ENCODE measurements around the gene TPCN2.

The TPCN2 gene

DNA sequence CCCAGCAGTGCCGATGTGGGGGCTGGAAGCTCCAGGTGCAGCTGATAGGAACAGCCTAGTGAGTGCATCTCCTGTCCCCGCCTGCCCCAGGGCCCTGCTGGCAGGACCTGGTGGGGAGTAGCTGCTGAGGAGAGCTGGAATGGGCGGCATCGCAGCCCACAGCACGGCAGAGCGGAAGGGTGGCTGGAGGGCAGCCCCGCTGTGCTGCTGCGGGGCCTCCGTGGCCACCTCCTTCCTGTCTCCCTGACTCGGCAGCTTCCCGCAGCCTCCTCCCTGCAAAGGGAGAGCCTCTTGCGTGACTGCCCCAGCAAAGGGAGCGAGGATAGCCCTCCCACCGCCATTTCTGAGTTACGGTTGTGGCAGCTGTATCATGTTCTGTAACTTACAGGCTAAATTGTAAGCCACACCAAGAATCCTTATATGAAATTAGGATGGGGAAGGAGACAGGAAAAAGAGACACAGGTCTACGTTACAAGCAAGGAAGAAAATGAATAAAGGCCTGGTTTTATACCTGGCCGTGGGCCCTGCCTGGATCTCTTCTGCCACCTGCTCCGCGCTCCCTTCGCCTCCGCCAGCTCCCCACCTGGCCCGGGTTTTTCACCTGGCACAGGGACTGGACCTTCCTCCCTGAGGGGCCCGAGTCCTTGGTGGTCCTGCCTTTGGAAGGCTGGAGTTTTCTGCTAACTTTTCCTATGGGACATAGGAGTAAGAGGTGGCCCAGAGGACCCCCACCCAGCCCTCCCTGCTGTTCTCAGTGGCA, 10.0 kb downstream of the TPCN2 start:
- DNase-seq = no peak

DNA sequence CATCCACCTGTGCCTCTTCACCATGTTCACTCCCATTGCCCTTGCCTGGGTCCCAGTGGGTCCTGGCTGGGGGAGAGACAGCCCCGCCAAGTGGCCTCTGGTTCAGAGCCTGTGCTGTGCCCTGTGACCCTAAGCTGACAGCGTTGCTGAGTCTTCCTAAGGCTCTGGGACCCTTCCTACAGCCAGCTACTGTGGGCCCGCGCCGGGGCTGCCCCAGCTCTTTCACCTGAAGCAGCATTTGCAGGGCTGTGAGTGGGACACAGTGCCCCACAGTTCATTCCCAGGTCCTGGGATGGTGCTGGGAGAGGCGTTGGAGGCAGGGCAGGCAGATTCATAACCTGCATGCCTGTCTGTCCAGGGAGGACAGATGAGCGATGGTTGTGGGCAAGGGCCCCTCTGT, 10.7 kb downstream of the TPCN2 start:
- DNase-seq = no peak

DNA sequence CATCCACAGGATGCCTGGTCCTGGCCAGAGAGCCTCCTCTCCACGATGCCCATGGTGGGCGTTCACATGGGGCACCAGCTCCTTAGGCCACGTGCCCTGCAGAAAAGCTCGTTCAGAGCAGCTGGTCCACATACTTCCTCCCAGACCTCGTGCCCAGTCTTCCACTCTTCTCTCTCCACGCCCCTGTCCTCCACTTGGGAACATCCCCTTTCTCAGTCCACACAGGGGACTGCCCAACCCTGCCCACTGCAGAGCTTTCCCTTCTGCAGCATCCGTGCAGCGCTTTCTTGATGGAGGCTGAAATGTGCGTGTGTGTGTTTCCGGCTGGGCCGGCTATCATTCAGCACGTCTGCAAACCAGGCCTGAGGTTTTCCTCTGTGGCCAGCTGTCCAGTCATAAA, 11.3 kb downstream of the TPCN2 start:
- DNase-seq = no peak

DNA sequence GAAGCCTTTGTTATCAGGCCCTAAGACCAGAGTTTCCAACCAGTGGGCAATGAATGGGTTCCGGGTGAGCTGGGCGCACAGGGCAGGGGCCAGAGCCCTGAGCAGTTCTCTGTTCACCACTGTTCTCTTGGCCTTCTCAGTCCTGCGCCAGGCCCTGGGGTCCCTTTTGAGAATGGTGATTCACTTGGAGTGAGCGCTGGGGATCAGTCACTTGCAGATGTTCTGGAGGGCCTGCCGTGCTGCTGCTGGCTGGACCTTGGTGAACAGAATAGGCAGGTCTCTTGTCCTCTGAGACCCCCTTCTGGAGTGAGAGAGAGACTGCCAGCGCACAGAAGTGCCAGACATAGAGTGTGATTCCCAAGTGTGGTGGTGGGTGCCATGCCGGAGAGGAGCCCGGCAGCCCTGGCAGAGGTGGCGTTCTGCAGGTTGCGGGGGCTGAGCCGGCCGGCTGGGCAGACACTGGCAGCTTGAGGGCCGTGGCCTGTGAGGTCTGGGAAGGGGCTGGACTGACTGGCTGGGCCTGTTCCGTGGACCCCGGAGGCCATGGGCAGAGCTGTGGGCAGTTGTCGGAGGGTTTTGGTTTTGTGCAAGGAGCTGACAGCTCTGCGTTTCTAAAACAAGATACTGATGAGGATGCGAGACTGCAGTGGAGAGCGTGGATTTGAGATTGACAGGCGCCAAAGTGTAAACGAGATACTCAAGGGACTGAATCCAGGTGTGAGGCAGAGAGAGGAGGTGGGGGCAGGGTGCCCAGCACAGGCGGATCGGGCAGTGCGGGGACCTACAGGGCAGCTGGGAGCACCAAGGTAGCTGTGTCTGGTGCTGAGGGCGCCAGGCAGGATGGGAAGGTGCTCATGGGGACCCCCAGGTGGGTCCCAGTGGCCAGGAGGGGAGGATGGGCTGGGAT, 12.3 kb downstream of the TPCN2 start:
- no peak for DNase-seq

DNA sequence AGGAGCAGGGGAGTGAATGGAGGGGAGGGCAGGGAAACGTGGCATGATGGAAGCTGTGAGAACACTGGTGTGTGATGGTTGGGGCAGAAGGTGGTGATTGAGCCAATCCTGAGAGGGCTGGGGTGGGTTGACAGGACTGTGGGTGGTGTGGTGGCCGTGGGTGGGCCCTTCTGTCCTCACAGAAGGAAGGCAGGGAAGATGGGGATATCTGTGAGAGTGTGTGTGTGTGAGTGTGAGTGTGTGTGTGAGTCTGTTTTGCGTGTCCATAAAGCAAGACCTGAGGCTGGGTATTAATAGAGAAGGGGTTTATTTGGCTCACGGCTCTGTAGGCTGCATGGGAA, 13.0 kb downstream of the TPCN2 start:
- no peak for DNase-seq

DNA sequence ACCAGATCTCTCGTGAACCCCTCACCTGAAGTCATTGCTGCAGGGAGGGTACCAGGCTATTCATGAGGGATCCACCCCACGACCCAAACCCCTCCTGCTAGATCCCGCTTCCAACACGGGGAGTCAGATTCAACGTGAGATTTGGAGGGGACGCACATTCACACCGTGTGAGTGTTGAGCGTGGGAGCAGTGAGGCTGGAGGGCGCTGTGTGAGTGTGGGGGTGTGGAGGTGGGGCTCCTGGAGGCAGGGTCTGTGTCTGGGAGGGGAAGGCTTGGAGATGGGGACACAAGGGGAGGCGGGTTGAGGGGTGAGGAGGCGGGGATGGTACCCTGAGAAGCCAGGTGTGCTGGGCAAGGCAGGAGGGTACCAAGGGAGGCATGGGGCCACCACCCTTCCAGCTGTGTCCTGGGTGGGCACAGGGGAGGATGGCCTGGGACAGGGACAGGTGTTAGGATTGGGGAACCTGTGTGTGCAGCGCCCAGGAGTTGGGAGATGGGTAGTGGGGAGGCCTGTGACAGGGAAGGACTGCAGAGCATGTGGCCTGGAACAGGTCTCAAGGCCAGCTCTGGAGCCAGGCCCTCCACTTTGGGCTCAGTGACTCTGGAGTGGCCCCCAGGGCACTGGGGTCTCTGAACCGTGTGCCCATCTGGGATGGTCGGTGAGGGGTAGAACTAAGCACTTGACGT, 13.6 kb downstream of the TPCN2 start:
- DNase-seq = no peak

DNA sequence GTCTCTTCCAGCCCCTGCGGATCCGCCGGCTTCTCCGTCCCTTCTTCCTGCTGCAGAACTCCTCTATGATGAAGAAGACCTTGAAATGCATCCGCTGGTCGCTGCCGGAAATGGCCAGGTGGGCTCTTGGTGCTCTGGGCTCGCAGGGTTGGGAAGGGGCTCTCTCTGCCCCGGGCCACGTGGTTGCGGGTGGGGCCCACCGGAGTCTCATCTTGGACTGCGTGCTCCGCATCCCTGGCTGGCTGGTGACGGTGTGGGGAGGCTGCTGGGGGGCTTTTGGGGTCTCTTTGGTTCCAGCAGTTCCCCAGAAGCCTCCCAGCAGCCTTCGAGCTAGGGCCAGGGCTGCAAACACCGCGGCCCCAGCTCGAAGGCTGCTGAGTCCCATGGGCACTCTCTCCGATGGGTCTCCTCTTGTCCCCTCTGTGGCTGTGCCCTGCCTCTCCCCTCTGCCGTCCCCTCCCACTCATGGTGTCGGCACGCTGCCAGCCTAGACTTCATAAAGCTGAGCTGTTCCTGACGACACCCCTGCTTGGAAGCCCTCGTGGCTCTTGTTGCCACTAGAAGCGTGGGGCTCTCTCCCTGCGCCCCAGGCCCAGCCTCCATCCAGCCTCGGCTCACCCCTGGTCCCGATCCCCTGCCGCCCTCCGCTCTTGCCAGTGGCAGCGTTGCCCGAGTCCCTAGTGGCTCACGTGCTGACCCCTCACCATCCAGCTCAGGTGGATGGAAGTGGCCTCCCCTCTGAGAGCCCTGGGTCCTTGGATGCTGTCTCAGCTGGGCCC, 14.3 kb downstream of the TPCN2 start:
- no peak for DNase-seq

DNA sequence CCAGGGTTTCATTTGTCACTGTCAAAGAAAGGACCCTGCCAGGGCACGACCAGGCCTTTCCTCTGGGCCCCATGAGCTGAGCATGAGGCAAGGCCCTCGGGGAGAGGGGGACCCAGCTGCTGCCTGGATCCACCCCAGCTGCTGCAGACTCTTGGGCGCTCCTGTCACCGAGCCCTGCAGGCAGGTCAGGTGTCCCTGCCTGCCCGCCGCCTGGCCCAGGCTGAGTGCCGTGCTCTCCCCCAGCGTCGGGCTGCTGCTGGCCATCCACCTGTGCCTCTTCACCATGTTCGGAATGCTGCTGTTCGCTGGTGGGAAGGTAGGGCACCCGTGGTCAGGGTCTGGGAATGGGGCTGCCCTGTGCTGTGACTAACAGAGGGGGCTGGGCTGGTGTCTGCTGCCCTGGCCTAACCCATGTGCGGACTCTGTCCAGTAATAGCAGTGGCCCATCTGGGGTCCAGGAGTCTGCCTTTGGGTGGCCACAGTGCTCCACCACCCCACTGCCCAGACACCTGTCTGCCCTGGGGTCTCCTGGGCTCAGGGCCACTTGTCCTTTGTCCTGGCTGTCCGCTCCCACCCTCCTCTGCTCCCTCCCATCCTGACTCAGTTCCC, 15.0 kb downstream of the TPCN2 start:
- DNase-seq = no peak

DNA sequence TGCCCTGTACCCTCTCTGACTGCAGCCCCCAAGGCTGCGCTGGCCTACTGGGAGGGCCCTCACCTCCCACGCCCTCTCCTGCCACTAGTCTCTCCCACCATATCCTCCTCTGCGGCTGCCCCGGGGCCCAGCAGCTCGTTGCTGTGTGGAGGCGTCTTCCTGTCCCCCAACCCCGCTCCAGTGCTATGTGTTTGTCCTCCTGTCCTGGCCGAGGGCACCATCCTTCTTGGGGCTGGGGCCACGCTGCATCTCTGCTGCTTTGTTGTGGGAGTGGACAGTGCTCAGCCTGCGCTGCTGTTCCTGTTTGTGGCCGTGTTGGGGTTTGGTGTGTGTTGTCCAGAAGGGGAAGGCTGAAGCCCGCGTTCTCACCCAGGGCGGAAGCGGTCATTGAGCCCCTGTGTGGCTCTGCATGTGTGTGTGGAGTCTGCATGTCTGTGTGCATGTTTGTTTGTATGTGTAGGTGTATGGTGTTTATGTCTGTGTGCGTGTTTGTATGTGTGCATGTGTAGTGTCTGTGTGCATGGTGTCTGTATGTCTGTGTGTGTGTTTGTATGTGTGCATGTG, 15.7 kb downstream of the TPCN2 start:
- DNase-seq = no peak

DNA sequence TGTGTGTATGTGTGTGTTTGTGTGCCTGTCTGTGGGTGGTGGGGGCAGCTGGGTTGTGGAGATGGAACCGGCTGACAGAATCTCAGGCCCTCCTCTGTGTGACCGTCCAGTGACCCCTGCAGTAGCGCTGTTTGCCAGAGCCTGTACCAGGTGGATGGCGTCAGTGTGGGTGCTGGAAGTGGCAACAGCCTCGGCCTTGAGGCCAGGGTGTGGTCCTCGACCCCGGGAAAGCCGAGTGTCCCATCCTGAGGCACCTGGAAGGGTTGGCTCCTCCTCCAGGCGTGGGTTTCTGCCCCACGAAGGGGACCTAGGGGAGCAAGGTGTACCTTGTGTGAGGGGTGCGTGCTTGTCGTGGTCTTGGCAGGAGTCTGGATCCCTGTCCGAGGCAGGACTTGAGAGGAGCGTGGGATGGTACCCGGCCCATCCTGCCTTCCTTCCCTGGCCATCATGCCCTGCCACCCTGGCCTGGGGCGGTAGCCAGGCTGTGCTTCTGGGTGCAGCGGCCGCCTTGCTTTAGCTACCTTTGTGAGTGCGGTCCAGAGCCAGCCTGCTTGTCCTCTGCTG, 16.5 kb downstream of the TPCN2 start:
- no peak for DNase-seq

DNA sequence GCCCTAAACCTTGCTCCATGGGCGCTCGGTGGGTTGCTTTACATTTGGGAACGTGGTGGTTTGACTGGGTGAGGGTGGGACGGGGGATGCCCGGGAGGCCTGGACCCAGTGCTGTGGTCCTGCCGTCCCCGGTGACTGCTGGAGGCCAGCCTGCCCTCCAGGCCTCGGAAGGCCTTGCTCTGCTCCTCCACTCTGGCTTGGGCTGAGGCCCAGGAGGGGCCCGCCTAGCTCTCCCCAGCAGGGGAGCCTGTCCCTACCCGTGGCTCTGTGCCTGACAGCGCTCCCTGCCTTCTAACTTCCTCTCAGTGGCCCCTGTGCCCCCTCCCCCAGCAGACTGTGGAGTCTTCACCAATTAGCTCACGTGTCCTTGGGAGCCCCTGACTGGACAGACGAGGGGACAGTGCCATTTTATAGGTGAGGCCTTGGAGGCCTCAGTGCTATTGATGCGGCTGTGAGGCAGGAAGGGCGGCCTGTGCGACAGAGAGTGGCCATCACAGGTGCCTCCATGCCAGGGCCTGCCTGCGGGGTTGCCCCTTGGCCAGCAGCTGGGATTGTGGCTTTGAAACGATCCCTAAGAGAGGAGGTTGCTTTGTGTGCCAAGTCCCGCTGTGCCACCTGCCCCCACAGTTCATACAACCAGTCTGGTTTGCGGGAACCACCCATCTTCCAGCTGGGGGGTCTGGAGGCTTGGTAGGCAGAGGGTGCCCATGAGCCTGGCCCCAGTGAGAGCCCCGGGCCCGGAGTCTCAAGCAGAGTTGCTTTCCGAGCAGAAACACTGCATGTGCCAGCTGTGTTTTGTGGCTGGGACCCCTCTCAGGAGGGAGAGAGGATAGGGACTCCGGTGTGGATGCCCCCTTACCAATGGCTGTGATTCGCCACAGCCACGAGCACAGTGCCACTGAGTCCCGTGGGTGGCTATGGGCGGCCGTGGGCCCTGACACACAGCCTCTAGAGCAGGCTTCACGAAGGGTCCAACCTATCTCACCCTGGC, 17.7 kb downstream of the TPCN2 start:
- DNase-seq = no peak

DNA sequence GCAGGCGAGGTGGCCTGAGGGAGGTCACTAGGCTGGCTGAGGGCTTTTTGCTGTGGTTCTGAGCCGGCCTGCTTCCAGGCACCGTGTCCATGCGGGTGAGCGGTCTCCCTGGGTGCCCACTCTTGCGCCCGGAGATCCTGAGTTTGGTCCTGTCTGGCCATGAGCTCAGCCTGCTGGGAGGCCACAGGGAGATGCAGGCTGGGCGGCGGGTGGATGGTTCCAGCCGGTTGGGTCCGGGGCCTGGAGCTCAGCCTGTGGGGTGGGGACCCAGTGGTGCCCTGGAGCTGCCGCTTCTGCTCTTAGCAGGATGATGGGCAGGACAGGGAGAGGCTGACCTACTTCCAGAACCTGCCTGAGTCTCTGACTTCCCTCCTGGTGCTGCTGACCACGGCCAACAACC, 18.5 kb downstream of the TPCN2 start:
- no peak for DNase-seq

DNA sequence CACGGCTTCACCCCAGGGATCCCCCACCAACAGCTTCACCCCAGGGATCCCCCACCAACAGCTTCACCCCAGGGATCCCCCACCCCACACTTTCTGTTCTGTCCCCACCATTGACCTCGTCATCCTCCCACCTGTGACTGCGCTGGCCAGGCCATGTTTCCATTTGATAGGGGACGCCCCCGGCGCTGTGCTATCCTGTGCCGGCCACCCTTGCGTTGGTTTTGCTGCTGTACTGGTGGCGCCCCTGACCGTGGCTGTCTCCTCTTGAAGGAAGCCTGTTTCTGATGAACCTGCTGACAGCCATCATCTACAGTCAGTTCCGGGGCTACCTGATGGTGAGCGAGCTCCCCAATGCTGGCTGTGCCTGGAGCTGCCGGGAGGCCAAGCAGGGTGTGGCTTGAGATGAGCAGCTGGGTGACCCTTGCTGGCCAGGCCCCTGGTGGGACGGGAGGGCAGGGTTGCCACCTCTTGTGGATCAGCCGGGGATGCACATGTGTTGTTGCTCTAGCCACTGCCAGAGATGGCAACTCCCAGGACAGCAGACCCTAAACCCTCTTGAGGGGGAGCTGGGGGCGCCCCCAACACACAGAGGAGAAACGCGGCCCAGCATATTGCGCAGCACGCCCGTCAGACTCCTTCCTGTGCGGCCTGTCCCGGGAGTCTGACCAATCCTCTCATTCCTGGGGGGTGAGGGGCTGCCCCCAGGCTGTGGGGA, 22.5 kb downstream of the TPCN2 start:
- DNase-seq = no peak

DNA sequence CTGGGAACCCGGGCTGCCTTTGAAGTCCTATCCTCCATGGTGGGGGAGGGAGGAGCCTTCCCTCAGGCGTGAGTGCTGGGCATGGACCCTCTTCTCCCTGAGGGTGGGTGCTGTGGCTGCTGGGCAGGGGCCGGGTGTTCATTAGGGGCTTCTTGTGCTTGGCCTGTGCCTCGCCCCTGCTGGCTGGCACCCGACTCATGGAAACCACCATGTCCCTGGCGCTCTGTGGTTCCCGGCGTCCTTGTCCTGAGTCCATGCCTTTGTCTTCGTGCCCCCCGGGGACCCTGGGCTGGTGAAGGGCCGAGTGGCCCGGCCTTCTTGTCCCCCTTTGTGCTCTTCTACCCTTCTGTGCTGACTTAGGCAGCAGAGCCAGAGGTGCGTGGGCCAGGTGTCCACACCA, 23.2 kb downstream of the TPCN2 start:
- DNase-seq = no peak

DNA sequence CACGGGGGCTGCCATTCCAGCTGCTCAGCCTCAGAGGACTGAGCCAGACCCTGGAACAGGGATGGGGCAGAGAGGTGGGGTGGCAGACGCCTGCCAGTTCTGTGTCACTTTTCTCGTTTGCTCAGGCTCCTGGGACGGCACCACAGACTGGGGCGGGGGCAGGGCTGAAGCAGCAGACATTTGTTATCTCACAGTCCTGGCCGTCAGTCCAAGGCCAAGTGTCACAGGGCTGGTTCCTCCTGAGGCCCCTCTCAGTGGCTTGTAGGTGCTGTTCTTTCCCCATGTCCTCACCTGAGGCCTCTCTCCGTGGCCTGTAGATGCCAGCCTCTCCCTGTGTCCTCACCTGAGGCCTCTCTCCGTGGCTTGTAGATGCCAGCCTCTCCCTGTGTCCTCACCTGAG, 24.7 kb downstream of the TPCN2 start:
- no peak for DNase-seq

DNA sequence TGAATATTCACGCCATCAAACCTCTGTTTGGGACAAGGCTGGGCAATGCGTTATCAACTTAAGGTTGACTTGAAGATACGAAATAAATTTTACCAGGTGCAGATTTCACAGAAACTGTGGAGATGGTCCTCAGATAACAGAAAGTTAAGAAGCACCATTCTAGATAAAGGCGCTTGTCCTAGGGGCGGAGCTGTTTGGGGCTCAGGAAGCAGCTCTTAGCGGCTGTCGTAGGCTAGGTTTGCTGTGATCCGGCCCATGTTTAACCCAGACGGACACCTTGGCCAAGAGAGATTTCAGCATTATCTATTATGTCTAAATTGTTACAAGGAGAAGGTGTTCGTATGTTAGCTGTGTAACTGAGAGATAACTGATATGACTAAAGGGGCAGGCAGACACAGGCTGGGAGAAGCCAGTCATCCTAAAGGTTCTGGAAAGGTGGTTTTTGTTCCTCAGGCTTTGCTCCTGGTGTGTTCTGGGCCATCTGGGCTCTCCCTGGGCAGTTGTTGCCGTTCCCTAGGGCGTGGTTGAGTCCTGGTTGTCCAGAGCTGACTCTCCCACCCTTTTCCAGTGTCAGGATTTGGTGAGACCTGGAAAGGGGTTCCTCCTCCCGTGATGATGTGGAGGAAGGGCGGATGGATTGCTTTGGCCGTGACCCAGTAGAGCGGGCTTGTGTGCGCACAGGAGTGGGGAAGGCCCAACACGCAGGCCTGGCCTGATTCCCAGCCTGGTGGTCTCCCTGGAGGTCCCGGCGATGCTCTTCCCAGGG, 25.8 kb downstream of the TPCN2 start:
- no peak for DNase-seq

DNA sequence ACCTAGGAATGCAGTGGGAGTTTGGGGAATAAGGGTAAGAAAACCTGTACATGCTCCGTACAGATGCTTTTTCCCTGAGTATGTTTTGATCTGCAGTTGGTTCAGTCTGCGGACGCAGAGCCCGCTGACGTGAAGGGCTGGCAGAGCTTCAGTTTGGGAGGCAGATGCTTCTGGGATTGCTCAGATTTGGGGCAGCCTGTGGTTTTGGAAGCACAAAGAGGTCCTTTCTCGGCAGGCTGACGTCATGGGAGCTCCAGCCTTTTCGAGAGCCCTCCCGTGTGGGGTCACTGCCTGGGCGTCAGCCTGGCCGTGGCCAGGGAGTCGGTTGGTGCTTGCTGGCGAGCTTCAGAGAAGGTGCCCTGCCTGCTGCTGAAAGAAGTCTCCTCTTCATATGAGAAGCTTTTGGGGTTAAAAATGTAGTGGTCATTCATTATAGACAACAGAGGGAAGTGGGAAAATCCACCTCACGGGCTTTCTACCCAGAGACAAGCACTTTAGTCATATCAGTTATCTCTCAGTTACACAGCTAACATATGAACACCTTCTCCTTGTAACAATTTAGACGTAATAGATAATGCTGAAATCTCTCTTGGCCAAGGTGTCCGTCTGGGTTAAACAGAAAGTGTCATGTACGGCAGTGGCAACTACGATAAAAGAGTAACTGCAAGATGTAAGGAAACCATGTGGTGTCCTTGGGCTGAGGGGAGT, 26.8 kb downstream of the TPCN2 start:
- DNase-seq = peak; percentile 45

DNA sequence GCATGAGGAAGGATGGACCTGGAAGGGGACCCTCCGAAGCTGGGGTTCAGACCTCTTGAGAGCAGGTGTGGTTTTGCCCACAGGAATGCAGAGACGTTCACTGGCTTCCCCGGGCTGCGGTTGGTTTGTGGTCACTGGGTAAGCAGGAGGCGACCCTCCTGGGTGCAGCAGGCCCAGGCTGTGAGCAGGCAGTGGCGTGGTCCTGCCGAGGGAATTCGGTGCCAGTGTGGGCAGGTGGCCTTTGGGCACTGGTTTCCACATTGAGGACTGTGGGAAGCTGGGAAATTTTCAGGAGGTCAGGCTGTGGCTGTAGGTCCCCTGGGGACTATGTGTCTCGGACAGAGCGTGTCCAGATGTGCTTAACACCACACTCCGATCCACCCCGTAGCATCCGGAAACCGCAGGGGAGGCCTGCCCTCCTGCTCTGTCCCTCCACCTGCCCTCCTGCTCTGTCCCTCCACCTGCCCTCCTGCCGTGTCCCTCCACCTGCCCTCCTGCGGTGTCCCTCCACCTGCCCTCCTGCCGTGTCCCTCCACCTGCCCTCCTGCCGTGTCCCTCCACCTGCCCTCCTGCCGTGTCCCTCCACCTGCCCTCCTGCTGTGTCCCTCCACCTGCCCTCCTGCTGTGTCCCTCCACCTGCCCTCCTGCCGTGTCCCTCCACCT, 27.5 kb downstream of the TPCN2 start:
- DNase-seq = no peak
